ENCODE measurements around the gene STAT6.

STAT6 gene

GRCh38 chr12:57048423-57049118, 62.6 kb downstream of the STAT6 start:
- TF ChIP-seq EZH2 (IDR thresholded peaks at IDR 0.05; ENCODE audit: borderline replicate concordance, low read length) (no peak), CTCF (IDR thresholded peaks at IDR 0.05; ENCODE audit: low read length) (no peak)
- no peaks in the 10 kb centered on the region for H3K36me3 ChIP-seq (ENCODE audit: insufficient read depth, low read length)
- no peak overlapping the region for H2AFZ ChIP-seq (ENCODE audit: low read length)
- no peak overlapping the region for H3K4me2 ChIP-seq (ENCODE audit: low read length)
- no peaks in the 10 kb centered on the region for H3K79me2 ChIP-seq (ENCODE audit: insufficient read depth, low read length)
- no peak overlapping the region for H3K9ac ChIP-seq (ENCODE audit: low read length)
- no peaks in the 10 kb centered on the region for H4K20me1 ChIP-seq (ENCODE audit: insufficient read depth, low read length)
- H3K4me1 ChIP-seq (ENCODE audit: insufficient read depth, low read length, severe bottlenecking): no peaks in the 10 kb centered on the region
- H3K27ac ChIP-seq (ENCODE audit: low read depth, low read length, poor library complexity, severe bottlenecking): no peak overlapping the region
- no peak overlapping the region for H3K4me3 ChIP-seq (ENCODE audit: low read depth, low read length, poor library complexity, severe bottlenecking)
- no peaks in the 10 kb centered on the region for H3F3A ChIP-seq (ENCODE audit: insufficient read depth, low read length)
- no peaks in the 10 kb centered on the region for H3K9me2 ChIP-seq (ENCODE audit: low read depth, low read length)
- H3K27me3 ChIP-seq (ENCODE audit: insufficient read depth, low read length): no peaks in the 10 kb centered on the region
- no peaks in the 10 kb centered on the region for H3K9me3 ChIP-seq (ENCODE audit: low read length)

- no peak for TF ChIP-seq CTCF (IDR thresholded peaks at IDR 0.05; ENCODE audit: low read length)
- TF ChIP-seq EZH2 (IDR thresholded peaks at IDR 0.05; ENCODE audit: borderline replicate concordance, low read length): no peak
- Histone ChIP-seq H3K4me3 (ENCODE audit: low read depth, low read length, poor library complexity, severe bottlenecking) (no peak overlapping the region), H4K20me1 (ENCODE audit: insufficient read depth, low read length) (no peaks in the 10 kb centered on the region), H3K4me1 (ENCODE audit: insufficient read depth, low read length, severe bottlenecking) (no peaks in the 10 kb centered on the region), H3F3A (ENCODE audit: insufficient read depth, low read length) (no peaks in the 10 kb centered on the region), H3K9me3 (ENCODE audit: low read length) (no peaks in the 10 kb centered on the region), H3K9ac (ENCODE audit: low read length) (no peak overlapping the region), H3K4me2 (ENCODE audit: low read length) (no peak overlapping the region), H2AFZ (ENCODE audit: low read length) (no peak overlapping the region), H3K79me2 (ENCODE audit: insufficient read depth, low read length) (no peaks in the 10 kb centered on the region), H3K9me2 (ENCODE audit: low read depth, low read length) (no peaks in the 10 kb centered on the region), H3K36me3 (ENCODE audit: insufficient read depth, low read length) (no peaks in the 10 kb centered on the region), H3K27me3 (ENCODE audit: insufficient read depth, low read length) (no peaks in the 10 kb centered on the region), H3K27ac (ENCODE audit: low read depth, low read length, poor library complexity, severe bottlenecking) (no peak overlapping the region)
Measured at GRCh38 chr12:57047981-57048380, 63.2 kb downstream of the STAT6 start.

GRCh38 chr12:57046947-57047890, 63.9 kb downstream of the STAT6 start:
- Histone ChIP-seq H3K4me1 (ENCODE audit: insufficient read depth, low read length, severe bottlenecking) (no peaks in the 10 kb centered on the region), H2AFZ (ENCODE audit: low read length) (no peak overlapping the region), H3K27ac (ENCODE audit: low read depth, low read length, poor library complexity, severe bottlenecking) (no peak overlapping the region), H4K20me1 (ENCODE audit: insufficient read depth, low read length) (no peaks in the 10 kb centered on the region), H3K9ac (ENCODE audit: low read length) (no peak overlapping the region), H3F3A (ENCODE audit: insufficient read depth, low read length) (no peaks in the 10 kb centered on the region), H3K79me2 (ENCODE audit: insufficient read depth, low read length) (no peaks in the 10 kb centered on the region), H3K36me3 (ENCODE audit: insufficient read depth, low read length) (no peaks in the 10 kb centered on the region), H3K27me3 (ENCODE audit: insufficient read depth, low read length) (no peaks in the 10 kb centered on the region), H3K9me2 (ENCODE audit: low read depth, low read length) (no peaks in the 10 kb centered on the region), H3K9me3 (ENCODE audit: low read length) (no peaks in the 10 kb centered on the region), H3K4me3 (ENCODE audit: low read depth, low read length, poor library complexity, severe bottlenecking) (no peak overlapping the region), H3K4me2 (ENCODE audit: low read length) (no peak overlapping the region)
- TF ChIP-seq EZH2 (IDR thresholded peaks at IDR 0.05; ENCODE audit: borderline replicate concordance, low read length): no peak
- no peak for TF ChIP-seq CTCF (IDR thresholded peaks at IDR 0.05; ENCODE audit: low read length)
